HFF-Myc (cell line): ENCODE results near the gene DAPK2.

Experiments used
- DNase-seq: peaks from one replicate; pipeline ENCODE4 v3.0.0-alpha.2; 2011; ENCODE audit warnings: low read depth; ENCODE audit errors: extremely low read depth
- H3K4me3 ChIP-seq: replicated peaks from 2 replicates; pipeline ENCODE4 v1.5.1; 2011; ENCODE audit warnings: low read depth, mild to moderate bottlenecking, control low read depth, low read length
- TF ChIP-seq, protein P1 (sequence below): IDR thresholded peaks from 2 replicates; pipeline ENCODE4 v1.5.1; 2012; ENCODE audit warnings: mild to moderate bottlenecking, low read depth, low read length, control low read depth; ENCODE audit errors: missing control alignments

DAPK2 gene

DNA sequence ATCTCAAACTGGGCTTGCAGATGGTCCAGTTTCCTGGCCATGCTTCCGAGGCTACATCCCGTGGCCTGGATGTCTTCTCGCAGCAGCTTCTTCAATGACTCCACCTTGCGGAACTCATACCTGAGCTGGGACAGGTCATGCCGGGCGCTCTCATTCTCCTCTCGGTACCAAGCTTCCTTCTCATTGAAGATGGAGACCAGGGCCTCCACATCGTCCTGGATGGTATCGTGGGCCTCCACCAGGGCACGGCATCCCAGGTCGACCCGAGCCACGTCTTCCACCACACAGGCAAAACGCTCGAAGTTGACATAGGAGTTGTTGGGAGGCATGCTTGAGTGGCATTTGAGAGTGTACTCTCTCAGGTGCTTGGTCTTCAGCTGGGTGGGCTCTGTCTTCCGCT is 123.4 kb downstream of the DAPK2 start:
- DNase-seq = no peak
- TF ChIP-seq, protein P1, sequence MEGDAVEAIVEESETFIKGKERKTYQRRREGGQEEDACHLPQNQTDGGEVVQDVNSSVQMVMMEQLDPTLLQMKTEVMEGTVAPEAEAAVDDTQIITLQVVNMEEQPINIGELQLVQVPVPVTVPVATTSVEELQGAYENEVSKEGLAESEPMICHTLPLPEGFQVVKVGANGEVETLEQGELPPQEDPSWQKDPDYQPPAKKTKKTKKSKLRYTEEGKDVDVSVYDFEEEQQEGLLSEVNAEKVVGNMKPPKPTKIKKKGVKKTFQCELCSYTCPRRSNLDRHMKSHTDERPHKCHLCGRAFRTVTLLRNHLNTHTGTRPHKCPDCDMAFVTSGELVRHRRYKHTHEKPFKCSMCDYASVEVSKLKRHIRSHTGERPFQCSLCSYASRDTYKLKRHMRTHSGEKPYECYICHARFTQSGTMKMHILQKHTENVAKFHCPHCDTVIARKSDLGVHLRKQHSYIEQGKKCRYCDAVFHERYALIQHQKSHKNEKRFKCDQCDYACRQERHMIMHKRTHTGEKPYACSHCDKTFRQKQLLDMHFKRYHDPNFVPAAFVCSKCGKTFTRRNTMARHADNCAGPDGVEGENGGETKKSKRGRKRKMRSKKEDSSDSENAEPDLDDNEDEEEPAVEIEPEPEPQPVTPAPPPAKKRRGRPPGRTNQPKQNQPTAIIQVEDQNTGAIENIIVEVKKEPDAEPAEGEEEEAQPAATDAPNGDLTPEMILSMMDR = no peak
- no peak overlapping the region for H3K4me3 ChIP-seq

DNA sequence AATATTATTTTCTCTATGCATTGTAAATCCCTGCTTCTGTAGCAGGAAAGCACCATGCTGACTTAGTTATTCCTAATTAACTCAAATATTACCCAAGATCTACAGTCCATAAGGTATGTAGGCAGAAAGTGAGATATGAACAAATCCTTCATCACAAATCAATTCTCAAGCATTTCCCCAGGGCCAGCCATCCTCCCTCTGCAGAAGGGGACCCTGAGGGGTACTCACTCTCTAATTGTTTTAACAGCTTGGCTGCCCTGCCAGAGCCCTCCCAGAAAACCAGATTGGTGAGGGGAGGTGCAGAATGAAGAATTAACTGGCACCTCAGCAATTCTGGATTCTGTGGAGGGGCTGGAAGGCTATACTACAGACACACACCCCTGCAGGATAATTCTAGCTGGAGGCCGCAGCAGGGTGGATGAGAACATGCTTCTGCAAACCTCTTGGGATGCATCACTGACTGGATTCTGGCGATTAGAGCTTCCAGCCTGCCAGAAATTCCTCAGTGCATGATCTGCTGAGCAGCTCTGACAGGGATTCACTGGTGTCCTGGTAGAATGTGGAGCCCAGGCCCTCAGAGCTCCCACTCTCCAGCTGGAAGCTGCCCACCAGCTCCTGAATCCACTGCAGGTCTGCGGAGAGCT is 123.9 kb downstream of the DAPK2 start:
- TF ChIP-seq, protein P1 = no peak
- H3K4me3 ChIP-seq = no peak overlapping the region
- DNase-seq = no peak

DNA sequence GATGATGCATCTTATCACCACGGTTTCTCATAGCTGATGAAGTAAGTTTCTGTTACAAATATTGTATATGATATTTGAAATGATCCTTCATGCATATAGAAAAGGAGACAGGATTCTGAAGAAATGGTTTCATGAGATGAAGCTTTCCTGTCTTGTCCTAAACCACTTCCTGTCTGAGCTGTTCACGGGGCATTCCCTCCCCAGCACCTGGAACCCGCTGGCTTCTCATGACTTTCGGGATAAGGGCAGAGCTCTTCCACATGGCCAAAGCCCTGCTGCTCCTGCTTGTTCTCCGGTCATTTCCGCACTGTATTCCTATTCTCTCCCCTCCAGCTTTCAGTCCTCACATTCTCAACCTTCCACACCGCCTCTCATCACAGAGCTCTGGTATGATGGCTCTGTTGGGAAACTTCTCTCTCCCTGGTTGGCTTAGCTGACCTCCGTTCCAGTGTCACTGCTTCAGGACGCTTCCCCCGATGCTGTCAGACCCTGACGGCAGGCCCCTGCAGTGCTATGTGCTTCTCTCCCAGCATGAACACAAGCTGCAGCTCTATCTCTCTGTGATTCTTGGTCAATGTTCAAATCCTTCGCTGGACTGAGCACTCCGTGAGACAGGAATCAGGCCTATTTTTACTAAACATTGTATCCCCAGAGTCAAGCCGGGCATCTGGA is 125.6 kb downstream of the DAPK2 start:
- H3K4me3 ChIP-seq = no peak overlapping the region
- TF ChIP-seq, protein P1 = no peak
- no peak for DNase-seq

DNA sequence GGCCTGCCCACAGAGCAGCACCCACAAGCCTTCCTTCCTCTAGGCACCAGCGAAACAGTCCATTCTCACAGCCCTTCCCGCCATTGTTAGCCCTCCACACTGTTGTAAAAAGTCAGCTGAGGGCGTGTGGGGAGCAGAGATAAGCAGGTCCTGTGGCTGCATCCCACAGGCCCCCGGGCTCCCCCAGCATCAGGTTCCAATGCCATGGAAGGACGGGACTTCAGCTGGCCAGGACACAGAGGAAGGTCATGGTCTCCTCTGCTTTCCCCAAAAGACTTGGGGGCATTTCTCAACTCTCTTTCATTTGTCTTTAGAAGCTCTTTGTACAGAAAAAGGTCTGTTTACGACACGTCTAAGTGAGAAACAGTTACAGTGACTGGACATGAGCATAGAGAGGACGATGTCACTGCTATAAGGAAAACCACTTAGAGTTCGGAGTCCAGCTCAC is 127.4 kb downstream of the DAPK2 start:
- no peak overlapping the region for H3K4me3 ChIP-seq
- TF ChIP-seq, protein P1 = no peak
- no peak for DNase-seq

DNA sequence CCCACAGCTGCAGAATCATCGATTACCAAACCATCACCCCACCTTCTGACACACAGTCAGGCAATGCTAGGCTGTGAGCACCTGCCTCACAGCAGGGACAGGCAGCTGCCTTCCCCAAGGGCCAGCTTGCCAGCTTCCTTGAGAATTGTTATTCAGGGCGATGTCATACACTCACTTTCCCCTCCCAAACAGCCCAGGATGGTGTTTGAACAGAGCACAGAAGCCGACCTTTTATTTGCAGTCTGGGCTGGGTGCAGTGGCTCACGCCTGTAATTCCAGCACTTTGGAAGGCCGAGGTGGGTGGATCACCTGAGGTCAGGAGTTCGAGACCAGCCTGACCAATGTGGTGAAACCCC is 128.0 kb downstream of the DAPK2 start:
- DNase-seq = no peak
- H3K4me3 ChIP-seq = no peak overlapping the region

DNA sequence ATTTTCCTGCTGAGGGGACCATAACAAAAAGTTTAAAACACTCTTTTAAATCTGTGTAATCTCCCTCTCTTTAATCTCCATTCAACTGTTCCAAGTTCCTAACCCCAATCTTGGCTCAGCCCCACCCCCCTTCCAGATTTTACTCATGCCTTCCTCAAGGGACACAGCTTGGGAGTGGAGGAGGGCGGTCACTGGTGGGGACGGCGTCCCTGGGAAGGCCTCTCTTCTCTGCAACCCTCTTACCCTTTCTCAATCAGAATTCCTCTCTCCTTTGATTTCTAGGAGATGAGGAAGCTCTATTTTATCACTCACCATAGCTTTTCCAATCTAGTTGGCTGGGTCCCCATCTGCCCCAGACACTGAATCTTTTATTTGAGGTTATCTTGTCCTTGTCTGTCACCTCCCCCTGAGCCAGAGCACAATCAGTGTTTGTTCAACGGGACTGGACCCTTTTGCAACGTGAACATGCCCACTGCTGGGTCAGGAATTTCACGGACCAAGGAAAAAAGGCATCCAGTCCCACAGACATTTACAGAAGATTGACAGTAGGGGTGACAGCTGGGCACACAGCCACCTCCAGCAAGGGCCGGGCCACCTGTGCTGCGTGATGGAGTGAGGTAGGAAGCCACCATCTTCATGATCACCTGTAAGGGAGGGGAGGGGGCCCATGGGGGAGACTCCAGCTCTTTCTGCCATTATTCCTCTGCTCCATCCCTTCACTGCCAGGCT is 128.5 kb downstream of the DAPK2 start:
- TF ChIP-seq, protein P1 = no peak
- no peak overlapping the region for H3K4me3 ChIP-seq
- DNase-seq = no peak

More for the DNA sequence above, 128.0 kb downstream of the DAPK2 start:
- TF ChIP-seq, protein P1 = no peak
